HS-27A (cell line): Measurements from ENCODE around the gene CEP55.
"Not testable (repeated sequence)": the region's sequence is repeated elsewhere in the genome, so short reads cannot be mapped to it uniquely, and the experiment has no call there.

Experiments used
- DNase-seq: peaks from one replicate; pipeline ENCODE4 v3.0.0-alpha.2; 2012; ENCODE audit warnings: low read depth, missing footprints

The CEP55 gene

DNA sequence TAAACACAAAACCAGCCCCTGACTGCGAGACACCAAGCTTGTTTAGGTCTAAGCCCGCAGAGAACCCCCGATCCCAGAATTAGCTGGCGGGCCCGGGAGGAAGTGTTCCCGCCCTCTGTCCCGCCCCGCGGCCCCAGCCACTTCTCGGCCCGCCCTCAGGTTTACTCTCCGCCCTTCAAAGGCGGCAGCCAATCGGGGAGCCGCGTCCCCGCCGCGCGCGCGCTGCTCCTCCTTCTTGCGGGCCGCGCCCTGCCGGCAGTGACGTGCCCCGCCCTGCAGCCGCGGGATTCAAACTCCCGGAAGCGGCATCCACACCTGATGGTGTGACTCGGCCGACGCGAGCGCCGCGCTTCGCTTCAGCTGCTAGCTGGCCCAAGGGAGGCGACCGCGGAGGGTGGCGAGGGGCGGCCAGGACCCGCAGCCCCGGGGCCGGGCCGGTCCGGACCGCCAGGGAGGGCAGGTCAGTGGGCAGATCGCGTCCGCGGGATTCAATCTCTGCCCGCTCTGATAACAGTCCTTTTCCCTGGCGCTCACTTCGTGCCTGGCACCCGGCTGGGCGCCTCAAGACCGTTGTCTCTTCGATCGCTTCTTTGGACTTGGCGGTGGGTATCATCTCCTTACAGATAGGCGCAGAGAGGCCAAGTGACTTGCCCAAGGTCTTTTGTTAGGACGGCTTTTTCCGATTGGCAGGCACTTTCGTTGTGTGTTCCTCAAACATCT, at the start of gene CEP55:
Gene CEP55, plus strand, starts transcription at position 291 of the 720 bp plus-strand sequence. CDS start 3,440 bp downstream, outside the sequence.
- no peak for DNase-seq

- no peak for DNase-seq
These were observed 49.4 kb upstream of the CEP55 start for GRCh38 chr10:93447019-93447418.

GRCh38 chr10:93447970-93448369, 48.4 kb upstream of the CEP55 start:
- DNase-seq = no peak

DNA sequence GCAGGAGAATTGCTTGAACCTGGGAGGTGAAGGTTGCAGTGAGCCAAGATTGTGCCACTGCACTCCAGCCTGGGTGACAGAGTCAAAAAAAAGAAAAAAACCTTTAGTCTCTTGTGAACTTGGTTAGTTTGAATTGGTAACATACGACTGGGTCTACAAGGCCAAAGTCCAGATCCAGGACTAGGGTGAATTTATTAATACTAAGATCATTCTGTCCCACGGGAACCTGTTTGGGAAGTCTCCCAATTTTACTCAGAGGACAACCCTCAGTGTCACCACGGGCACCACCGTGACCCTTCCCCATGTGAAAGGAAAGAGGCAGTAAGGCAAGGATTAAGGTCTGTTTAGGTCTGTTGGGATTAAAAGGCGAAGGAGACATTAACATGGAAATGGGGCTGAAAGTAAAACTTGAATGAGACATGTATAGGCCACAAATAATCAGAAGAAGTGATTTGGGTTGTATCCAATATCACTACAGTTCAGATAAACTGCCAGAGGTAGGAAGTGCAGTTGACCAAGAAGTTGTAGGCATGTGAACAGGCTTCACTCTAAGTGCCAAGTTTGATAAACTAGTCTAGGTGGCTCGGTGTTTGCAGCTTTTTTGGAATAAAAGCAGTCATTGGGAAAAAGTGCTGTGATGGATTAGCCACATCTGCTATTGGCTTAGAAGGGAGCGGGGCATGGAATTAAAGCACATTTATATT, 45.0 kb upstream of the CEP55 start:
- no peak for DNase-seq

DNA sequence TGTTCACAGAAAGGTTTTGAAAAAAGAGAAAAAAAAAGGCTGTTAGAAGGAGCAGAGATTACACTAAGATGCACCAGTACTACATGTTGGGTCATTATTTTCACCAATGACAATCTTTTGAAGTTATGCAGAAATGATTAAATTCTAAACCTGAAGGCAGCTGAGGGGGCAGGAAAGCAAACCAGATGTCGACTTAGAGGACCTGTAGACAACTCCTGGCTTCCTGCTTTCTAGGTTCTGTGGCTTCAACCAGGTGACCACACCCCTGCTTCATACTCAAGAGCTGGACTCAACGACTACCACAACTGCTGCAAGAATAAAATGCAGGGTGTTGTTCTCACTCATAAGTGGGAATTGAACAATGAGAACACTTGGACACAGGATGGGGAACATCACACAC, 44.3 kb upstream of the CEP55 start:
- no peak for DNase-seq

DNA sequence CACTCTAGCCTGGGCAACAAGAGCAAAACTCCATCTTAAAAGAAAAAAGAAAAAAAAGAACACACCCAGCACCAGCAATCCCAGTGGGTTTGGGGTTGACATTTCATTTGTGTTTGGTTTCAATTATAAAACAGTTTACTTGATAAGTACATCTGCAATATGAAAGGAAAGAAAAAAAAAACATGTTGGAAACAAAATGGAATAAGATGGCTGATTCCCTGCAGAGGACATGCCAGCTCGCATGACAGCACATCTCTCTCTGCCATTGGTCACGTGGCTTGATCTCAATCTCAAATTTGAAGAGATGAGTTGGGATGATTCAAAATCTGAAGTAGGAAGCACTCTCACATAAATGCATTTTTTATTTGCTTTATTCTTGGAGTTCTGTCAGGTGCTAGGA, 42.3 kb upstream of the CEP55 start:
- DNase-seq = no peak

DNA sequence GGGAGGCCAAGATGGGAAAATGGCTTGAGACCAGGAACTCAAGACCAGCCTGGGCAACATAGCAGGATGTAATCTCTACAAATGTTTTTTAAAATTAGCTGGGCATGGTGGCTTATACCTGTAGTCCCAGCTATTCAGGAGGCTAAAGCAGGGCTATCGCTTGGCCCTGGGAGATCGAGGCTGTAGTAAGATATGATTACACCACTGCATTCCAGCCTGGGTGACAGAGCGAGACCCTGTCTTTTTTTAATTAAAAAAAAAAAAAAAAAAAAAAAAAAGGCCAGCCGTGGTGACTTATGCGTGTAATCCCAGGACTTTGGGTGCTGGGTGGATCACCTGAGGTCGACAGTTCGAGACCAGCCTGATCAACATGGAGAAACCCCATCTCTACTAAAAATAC, 41.7 kb upstream of the CEP55 start:
- no peak for DNase-seq

DNA sequence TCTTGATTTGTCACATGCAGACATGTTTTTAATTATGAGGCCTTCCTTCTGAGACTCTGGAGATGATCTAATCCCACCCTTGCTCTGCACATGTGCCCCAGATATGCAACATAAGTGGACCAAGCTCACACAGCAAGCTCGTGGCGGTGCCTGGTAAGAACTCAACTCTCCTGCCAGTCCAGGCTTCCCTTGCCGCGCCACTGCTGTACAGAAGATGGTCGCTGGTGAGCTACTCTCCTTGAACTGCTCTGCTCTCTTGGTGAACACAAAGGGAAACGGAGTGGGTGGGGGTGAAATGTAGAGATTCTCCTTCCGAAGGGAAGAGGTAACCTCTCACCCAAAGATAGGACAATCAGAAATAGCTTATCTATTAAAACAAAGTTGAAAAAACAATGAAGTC, 39.9 kb upstream of the CEP55 start:
- DNase-seq = no peak

GRCh38 chr10:93457511-93457910, 38.9 kb upstream of the CEP55 start:
- no peak for DNase-seq

DNA sequence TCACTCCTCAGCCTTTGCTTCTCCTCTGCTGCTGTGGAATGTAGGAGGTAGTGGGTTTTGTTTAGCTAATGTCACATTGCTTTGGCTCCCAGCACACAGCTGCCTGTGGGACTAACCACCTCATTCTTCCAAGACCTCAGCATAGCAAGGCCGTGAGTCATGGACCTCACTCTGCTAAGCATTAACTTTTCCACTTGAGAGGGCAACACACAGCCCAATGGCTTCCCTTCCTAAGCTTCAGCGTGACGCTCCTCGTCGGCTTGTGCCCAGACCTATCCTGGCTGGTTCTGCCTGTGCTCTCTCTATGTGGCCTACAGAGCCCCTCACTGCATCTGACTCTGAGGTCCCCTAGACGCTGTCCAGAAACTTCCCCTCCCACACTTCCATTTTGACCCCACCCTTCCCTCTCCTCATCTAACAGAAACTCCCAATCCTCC, 37.6 kb upstream of the CEP55 start:
- DNase-seq = peak; percentile 94

- DNase-seq = no peak
These were observed 36.9 kb upstream of the CEP55 start for GRCh38 chr10:93459466-93459865.

- DNase-seq = no peak
These were observed 35.2 kb upstream of the CEP55 start for GRCh38 chr10:93461109-93461806.

DNA sequence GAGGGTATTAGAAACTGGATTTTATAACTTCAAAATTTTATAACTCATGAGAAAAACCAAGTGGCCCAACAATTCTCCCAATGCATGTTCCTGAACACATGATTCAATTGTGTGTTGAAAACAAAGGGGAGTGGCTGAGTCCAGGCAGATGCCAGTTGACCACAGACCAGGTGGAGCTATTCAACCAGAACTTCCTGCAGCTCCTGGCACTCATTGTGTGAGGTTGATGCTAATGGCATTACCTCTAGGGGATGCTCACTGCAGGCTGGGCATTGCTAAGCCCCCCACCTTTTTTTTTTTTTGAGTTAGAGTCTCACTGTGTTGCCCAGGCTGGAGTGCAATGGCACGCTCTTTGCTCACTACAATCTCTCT, 34.6 kb upstream of the CEP55 start:
- no peak for DNase-seq

GRCh38 chr10:93462371-93462770, 34.0 kb upstream of the CEP55 start:
- no peak for DNase-seq

GRCh38 chr10:93462881-93463280, 33.5 kb upstream of the CEP55 start:
- no peak for DNase-seq

DNA sequence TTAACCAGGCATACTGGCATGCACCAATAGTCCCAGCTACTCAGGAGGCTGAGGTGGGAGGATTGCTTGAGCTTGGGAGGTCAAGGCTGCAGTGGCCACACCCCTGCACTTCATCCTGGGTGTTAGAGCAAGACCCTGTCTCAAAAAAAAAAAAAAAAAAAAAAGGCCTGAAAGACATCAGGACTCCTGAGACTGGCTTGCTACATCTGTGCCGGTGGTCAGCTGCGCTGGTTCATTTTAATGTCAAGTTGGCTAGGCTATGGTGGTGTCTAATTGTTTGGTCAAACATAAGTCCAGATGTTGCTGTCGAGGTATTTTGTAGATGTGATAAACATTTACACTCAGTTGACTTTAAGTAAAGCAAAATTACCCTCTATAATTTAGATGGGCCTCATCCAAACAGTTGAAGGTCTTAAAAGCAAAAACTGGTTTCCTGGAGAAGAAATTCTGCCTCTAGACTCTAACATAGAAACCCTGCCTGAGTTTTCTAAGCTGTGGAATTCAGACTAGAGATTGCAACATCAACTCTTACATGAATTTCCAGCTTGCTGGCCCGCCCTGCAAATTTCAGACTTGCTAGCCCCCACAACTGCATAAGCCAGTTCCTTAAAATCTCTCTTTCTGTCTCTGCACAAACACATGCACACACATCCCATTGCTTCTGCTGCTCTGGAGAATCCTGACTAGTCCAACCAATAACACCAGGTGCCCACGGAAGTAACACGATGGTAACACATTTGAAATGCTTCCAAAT, 32.5 kb upstream of the CEP55 start:
- DNase-seq = no peak

GRCh38 chr10:93464776-93465388, 31.5 kb upstream of the CEP55 start:
- DNase-seq = no peak

DNA sequence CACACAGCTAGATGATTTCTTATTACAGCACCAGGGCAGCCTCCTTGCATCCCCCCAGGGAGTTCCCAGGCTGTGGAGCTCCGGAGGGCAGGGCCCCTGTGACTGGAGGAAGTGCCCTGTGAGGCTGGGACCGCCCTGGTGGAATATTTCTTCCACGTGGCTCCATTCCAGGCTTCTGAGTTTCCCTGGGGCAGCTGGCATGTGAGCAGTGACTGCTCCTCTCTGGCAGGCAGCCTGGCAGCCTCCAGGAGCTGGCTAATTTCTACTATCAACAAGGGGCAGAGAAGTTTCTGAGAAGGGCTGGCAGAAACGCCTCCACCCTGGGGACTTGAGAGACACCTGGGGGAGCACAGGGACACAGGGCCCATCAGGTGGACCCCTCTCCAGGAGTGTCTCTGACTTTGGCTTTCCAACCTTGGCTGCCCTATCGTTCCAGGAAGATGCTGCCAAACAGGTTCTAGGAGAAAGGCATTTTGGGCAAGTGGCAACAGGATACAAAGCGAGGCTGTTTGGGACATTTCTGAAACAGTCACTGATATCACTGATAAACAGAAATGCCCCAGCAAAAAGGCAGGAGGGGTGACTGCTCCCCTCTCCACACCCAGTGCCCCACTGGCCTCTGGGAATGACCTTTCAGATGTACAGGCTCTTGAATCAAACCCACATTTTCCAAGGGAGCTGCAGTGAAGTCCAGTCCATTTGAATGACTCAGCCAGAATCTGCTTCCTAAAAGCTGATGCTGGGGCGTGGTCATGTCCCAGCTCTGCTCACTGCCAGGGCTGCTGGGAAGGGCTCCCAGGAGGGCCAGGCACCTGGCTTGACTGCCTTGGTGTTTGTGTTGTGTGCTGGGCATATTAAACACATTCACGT, 30.4 kb upstream of the CEP55 start:
- peak; percentile 88 for DNase-seq

DNA sequence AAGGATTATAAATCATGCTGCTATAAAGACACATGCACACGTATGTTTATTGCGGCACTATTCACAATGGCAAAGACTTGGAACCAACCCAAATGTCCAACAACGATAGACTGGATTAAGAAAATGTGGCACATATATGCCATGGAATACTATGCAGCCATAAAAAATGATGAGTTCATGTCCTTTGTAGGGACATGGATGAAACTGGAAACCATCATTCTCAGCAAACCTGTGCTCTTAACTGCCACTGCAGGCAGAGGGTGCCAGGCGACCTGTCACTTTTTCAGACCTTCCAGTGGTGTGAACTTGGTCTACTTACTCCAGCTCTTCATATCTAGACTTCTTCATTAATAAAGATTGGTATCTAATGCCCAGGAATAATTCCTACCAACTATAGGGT, 28.8 kb upstream of the CEP55 start:
- not testable (repeated sequence) for DNase-seq

GRCh38 chr10:93468461-93469213, 27.8 kb upstream of the CEP55 start:
- DNase-seq = peak; percentile 84
